Central memory CD8-positive, alpha-beta T cell (primary cell): ENCODE data around the gene CD300H.
"Not testable (repeated sequence)": the region's sequence is repeated elsewhere in the genome, so short reads cannot be mapped to it uniquely, and the experiment has no call there.

Source experiments
- ATAC-seq: fragments of 150-1000 bp; cut with Tn5 transposase; replicated peaks from 2 replicates; pipeline ENCODE4 v1.10.0; 2022; ENCODE audit warnings: mild to moderate bottlenecking, moderate FRiP score, moderate number of reproducible peaks; ENCODE audit not compliant: poor library complexity, severe bottlenecking; ENCODE audit errors: extremely low read depth
- DNase-seq, 2 donors: peaks; one replicate each; pipeline ENCODE4 v3.0.0; 2021; ENCODE audit warnings: low spot score in 2 of 2
- H3K27ac Mint-ChIP-seq: one replicate; pipeline ENCODE4 v1.8.0; 2022; ENCODE audit warnings: low read depth, mild to moderate bottlenecking, moderate library complexity, mixed read lengths
- H3K27me3 Mint-ChIP-seq: one replicate; pipeline ENCODE4 v1.8.0; 2022; ENCODE audit warnings: mixed read lengths
- H3K36me3 Mint-ChIP-seq: one replicate; pipeline ENCODE4 v1.8.0; 2022; ENCODE audit warnings: mild to moderate bottlenecking, moderate library complexity, mixed read lengths; ENCODE audit not compliant: insufficient read depth
- H3K4me1 Mint-ChIP-seq: one replicate; pipeline ENCODE4 v1.8.0; 2022; ENCODE audit warnings: mixed read lengths
- H3K4me3 Mint-ChIP-seq: one replicate; pipeline ENCODE4 v1.8.0; 2022; ENCODE audit warnings: mild to moderate bottlenecking, moderate library complexity, mixed read lengths
- H3K9me3 Mint-ChIP-seq: one replicate; pipeline ENCODE4 v1.8.0; 2022; ENCODE audit warnings: mixed read lengths

Gene CD300H

GRCh38 chr17:74578979-74579378 lies 11.7 kb upstream of the CD300H start:
- peaks cover 5% of the 10 kb centered on the region for H3K4me1 Mint-ChIP-seq
- peaks cover 42% of the 10 kb centered on the region for H3K27me3 Mint-ChIP-seq
- no peak overlapping the region for H3K4me3 Mint-ChIP-seq
- ATAC-seq (no peak), DNase-seq (no peak)
- no peaks in the 10 kb centered on the region for H3K36me3 Mint-ChIP-seq
- H3K27ac Mint-ChIP-seq, result no peak overlapping the region
- H3K9me3 Mint-ChIP-seq, result no peaks in the 10 kb centered on the region

DNA sequence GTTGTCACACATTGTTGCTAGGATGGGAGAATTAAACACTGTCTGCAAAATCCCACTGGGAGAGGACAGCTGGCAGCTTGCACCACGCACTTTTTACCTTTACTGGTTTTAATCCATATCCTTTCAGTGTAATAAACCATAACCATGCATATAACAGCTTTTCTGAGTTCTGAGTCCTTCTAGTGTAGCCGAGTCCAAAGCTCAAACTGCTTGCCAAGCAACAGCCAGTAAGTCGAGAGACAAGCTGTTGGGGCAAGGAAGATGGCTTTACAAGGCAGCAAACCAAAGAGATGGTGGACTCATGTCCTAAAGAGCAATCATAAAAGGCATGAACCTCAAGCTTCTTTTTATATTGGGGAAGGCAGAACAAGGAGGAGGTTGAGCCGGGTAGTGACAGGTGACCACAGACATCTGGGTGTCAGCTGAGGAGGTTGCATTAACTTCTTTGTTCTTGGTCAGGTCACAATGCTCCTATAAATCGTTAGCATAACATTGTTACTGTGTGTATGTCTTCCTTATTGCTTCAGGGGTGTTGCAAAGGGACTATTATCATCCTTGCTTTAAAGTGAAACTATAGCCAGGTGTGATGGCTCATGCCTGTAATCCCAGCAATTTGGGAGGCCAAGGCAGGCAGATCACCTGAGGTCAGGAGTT lies 7.3 kb upstream of the CD300H start:
- H3K4me1 Mint-ChIP-seq, result peaks cover 5% of the 10 kb centered on the region
- no peak overlapping the region for H3K4me3 Mint-ChIP-seq
- DNase-seq (no peak), ATAC-seq (no peak)
- H3K27me3 Mint-ChIP-seq, result peaks cover 55% of the 10 kb centered on the region
- no peak overlapping the region for H3K27ac Mint-ChIP-seq
- no peaks in the 10 kb centered on the region for H3K36me3 Mint-ChIP-seq
- no peaks in the 10 kb centered on the region for H3K9me3 Mint-ChIP-seq

GRCh38 chr17:74573635-74574034 lies 6.3 kb upstream of the CD300H start:
- not testable (repeated sequence) for ATAC-seq, DNase-seq, H3K36me3 Mint-ChIP-seq, H3K4me1 Mint-ChIP-seq, H3K27ac Mint-ChIP-seq, H3K9me3 Mint-ChIP-seq, H3K4me3 Mint-ChIP-seq
- peaks cover 64% of the 10 kb centered on the region for H3K27me3 Mint-ChIP-seq

DNA sequence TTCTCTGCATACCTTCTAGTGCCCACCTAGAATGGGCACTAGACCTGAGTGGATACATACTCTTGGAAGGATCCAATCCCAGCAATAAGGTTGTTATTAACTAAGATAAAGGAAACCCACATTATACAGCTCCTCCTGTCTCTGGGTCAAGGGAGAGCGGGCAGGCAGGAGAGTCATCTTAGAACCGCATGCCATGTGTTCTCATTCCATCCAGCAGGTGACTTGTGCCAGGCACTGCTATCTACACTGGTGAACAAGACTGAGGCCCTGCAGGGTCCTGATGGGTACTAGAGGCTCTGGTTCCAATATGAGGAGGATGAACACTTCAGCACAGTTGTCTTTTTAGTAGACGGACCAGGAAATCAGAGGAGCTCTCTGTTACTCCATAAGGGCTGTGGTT lies 5.9 kb upstream of the CD300H start:
- H3K36me3 Mint-ChIP-seq, result no peaks in the 10 kb centered on the region
- no peaks in the 10 kb centered on the region for H3K9me3 Mint-ChIP-seq
- H3K27me3 Mint-ChIP-seq, result peaks cover 69% of the 10 kb centered on the region
- H3K27ac Mint-ChIP-seq, result no peak overlapping the region
- ATAC-seq (no peak), DNase-seq (no peak)
- H3K4me1 Mint-ChIP-seq, result peaks cover 5% of the 10 kb centered on the region
- H3K4me3 Mint-ChIP-seq, result no peak overlapping the region

DNA sequence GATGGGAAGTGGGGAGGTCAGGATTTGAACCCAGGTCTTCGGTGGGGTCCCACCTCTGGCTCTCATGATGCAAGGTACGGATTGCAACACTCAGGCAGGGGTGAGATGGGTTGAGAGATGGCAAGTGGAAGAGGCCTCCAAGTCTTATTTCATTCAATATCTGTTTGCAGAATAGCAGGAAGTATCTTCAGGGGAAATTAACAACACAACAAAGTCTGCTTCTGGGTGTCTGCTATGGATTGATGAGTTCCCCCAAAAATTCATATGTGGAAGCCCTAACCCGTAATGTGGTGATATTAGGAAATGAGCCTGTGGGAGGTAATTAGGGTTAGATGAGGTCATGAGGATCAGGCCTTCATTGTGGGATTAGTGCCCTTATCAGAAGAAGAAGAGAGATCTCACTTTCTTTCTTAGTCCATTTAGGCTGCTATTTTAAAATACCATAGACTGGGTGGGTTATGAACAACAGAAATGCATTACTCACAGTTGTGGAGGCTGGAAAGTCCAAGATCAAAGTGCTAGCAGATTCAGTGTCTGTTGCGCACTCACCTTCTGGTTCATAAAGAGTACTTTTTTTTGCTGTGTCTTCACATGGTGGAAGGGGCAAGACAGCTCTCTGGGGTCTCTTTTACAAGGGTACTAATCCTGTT lies 4.4 kb upstream of the CD300H start:
- H3K36me3 Mint-ChIP-seq, result no peaks in the 10 kb centered on the region
- ATAC-seq, result no peak
- DNase-seq, result no peak
- H3K27me3 Mint-ChIP-seq, result peaks cover 59% of the 10 kb centered on the region
- no peaks in the 10 kb centered on the region for H3K9me3 Mint-ChIP-seq
- no peak overlapping the region for H3K27ac Mint-ChIP-seq
- H3K4me3 Mint-ChIP-seq, result no peak overlapping the region
- H3K4me1 Mint-ChIP-seq, result peaks cover 5% of the 10 kb centered on the region

- no peak for DNase-seq
- peaks cover 46% of the 10 kb centered on the region for H3K27me3 Mint-ChIP-seq
- no peaks in the 10 kb centered on the region for H3K4me1 Mint-ChIP-seq
- no peak overlapping the region for H3K4me3 Mint-ChIP-seq
- no peaks in the 10 kb centered on the region for H3K9me3 Mint-ChIP-seq
- H3K36me3 Mint-ChIP-seq, result no peaks in the 10 kb centered on the region
- no peak overlapping the region for H3K27ac Mint-ChIP-seq
- no peak for ATAC-seq
Observed at GRCh38 chr17:74569020-74570003, 2.0 kb upstream of the CD300H start.

- ATAC-seq (no peak), DNase-seq (no peak)
- no peaks in the 10 kb centered on the region for H3K36me3 Mint-ChIP-seq
- H3K9me3 Mint-ChIP-seq, result no peaks in the 10 kb centered on the region
- H3K4me3 Mint-ChIP-seq, result no peak overlapping the region
- H3K27ac Mint-ChIP-seq, result no peak overlapping the region
- H3K27me3 Mint-ChIP-seq, result peaks cover 52% of the 10 kb centered on the region
- no peaks in the 10 kb centered on the region for H3K4me1 Mint-ChIP-seq
Observed at GRCh38 chr17:74568106-74568873, 981 bp upstream of the CD300H start.

DNA sequence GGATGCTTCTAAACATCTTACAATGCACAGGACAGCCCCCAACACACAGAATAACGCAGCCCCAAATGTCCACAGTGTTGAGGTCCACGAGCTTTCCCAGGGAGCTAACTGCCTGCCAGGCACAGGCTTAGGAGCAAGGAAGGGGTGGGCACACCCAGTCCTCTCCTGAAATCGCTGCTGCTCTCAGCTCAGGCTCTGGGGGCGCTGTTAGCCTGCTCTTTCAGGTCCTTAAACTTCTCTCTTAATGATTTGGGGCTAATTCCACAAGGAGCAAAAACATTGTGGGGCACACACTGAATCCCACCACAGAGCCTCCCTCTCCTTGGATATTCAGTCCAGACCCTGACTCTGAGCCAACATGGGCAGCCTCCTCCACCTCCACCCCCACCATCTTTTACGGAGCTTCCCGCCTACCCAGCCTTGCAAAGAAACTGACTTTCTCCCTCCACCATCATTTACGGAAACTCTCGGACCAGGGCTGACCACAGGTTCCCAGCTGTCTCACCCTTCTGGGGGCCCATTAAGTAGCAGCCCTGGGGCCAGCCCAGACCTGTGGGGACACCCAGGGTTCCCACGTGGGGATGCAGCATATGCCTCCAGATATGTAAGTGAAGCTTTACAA lies 1.1 kb downstream of the CD300H start:
- no peak for DNase-seq
- Mint-ChIP-seq H3K4me3 (no peak overlapping the region), H3K27me3 (peaks cover 57% of the 10 kb centered on the region), H3K27ac (no peak overlapping the region), H3K36me3 (no peaks in the 10 kb centered on the region), H3K9me3 (no peaks in the 10 kb centered on the region), H3K4me1 (no peaks in the 10 kb centered on the region)
- no peak for ATAC-seq

- H3K4me1 Mint-ChIP-seq, result no peaks in the 10 kb centered on the region
Observed at GRCh38 chr17:74565126-74565525, 2.2 kb downstream of the CD300H start.

DNA sequence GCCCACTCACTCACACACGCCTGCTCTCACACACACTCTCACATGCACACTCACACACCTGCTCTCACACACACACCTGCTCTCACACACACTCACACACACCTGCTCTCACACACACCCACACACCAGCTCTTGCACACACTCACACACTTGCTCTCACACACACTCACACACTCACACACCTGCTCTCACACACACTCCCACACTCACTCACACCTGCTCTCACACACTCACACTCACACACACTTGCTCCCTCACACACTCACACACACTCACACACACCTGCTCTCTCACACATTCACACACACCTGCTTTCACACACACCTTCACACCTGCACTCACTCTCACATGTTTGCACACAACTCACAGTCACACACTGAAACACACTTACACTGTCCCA lies 4.0 kb downstream of the CD300H start:
- no peaks in the 10 kb centered on the region for H3K36me3 Mint-ChIP-seq
- H3K27ac Mint-ChIP-seq, result no peak overlapping the region
- H3K4me1 Mint-ChIP-seq, result peaks cover 7% of the 10 kb centered on the region
- no peak overlapping the region for H3K4me3 Mint-ChIP-seq
- no peak for ATAC-seq
- H3K9me3 Mint-ChIP-seq, result no peaks in the 10 kb centered on the region
- peaks cover 40% of the 10 kb centered on the region for H3K27me3 Mint-ChIP-seq
- no peak for DNase-seq

More at GRCh38 chr17:74565126-74565525, 2.2 kb downstream of the CD300H start:
- Mint-ChIP-seq H3K4me3 (no peak overlapping the region), H3K36me3 (no peaks in the 10 kb centered on the region), H3K9me3 (no peaks in the 10 kb centered on the region), H3K27ac (no peak overlapping the region), H3K27me3 (peaks cover 51% of the 10 kb centered on the region)
- no peak for ATAC-seq
- DNase-seq, result no peak

GRCh38 chr17:74561586-74561985 lies 5.7 kb downstream of the CD300H start:
- Mint-ChIP-seq H3K27me3 (peaks cover 34% of the 10 kb centered on the region), H3K4me1 (peaks cover 7% of the 10 kb centered on the region), H3K4me3 (no peak overlapping the region), H3K9me3 (no peaks in the 10 kb centered on the region), H3K36me3 (peaks cover 1% of the 10 kb centered on the region), H3K27ac (no peak overlapping the region)
- DNase-seq (no peak), ATAC-seq (no peak)
